AG08396 (cell line): ENCODE measurements around the gene CELSR1.
"Not testable (repeated sequence)": the region's sequence is repeated elsewhere in the genome, so short reads cannot be mapped to it uniquely, and the experiment has no call there.

ENCODE experiments used
- DNase-seq: peaks from one replicate; pipeline ENCODE4 v3.0.0; 2012; ENCODE audit warnings: low spot score, mixed read lengths

Gene CELSR1

DNA sequence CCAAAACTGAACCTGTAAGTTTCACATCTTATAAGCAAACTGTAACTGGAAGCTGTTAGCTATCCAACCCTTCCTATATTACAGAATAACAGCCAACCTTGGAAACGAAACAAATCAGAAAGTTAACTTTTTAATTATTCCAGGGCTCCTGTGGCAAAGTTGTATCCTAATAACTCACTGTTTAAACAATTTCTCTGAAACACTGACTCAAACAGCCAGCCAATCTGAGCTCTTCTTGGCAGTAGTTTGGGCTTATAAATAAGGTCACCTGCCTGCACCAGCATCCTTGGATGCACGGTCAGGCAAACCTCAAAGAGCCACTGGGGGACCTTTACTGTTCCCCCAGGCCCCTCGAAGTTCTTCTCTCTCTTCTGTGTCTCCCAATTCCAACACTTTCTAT lies 5.0 kb downstream of the CELSR1 start:
- DNase-seq: no peak

DNA sequence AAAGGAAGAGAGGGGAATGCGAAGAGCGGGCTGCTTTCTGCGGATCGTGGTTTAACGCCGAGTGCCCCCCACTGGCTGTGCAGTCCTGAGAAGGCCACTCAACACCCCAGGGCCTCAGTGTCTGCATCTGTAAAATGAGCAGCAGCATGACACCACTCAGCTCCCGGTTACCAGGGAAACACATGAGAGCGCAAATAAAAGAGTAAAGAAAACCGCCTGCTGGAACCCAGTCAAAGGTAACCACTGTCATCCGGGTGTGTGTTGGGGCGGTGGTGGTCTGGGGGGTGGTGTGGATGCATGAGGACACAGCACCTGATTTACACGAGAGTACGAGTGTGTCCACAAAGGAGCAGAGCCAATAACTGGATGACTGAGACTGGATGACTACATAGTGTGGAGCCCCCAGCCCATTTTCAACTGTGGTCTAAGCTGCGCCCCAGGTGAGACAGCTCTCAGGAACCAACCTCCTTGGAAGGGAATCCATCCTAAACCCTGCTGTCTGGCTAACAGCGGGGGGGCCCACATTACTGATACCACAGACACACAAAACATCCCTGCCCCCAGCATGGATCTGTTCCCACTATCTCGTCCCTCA lies 5.7 kb downstream of the CELSR1 start:
- no peak for DNase-seq

GRCh38 chr22:46528121-46528610 lies 9.3 kb downstream of the CELSR1 start:
- no peak for DNase-seq

- DNase-seq: no peak
These were observed 11.1 kb downstream of the CELSR1 start for GRCh38 chr22:46526244-46526839.

DNA sequence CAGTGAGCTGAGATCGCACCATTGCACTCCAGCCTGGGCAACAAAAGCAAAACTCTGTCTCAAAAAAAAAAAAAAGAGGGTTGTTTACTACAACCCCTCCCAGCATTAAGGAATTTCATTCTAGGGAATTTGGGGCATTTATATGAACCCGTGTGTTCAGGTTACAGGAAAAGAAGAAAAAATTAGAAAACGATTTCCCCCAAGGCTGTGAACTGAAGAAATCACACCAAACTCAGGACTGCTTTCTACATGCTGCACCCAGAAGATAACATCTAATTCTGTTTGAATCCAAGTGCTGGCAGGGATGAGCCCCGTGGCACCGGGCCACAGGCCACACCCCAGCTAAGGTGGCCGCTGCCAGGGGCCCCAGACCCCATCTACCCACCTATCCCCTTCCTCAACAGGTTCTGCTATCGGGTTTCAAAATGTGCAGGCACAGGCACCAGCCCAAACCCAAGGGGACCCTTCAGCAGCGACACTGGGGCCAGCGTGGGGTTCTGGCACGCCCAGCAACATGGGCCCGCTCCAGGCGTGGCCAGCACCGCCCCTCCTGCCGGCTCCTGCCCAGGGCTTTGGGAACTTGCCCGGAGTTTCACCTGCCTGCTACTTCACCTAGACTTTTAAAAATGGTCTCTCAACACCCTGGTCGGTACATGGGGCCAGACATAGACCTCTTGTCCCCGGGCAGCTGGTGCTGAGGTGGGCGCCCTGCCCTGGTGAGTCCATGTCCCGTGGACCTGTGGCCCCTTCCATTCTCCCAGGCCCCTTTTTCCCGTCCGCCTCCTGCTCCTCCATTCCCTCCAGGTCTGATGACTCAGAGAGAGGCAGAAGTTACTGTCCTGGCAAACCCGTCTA lies 11.8 kb downstream of the CELSR1 start:
- DNase-seq: no peak

DNA sequence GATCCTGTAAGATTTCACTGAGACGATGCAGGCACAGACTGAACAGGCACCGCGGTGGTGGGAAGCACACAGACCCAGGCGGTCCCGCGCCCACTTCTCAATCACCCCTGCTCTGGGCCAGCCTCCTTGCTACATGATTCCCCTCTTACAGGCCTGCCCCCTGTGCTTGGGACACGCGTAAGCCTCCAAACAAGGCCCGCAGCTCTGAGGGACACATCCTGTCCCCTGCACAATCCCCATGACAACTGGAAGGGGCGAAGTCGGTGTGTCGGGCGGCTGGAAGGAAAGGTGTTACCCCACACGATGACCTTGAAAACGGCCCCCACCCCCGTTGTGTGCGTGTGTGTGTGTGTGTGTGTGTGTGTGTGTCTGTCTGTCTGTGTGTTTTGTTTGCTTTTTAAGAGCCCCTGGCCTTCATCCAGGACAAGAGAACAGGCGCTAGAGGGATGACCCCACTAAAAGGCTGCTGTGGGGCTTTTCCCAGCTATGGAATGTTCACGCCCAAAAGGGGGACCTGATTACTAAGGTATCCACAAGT lies 13.1 kb downstream of the CELSR1 start:
- no peak for DNase-seq

- no peak for DNase-seq
These were observed 14.6 kb downstream of the CELSR1 start for GRCh38 chr22:46522797-46523196.

- no peak for DNase-seq
These were observed 15.4 kb downstream of the CELSR1 start for GRCh38 chr22:46521994-46522393.

- DNase-seq: no peak
These were observed 16.5 kb downstream of the CELSR1 start for GRCh38 chr22:46520880-46521279.

- DNase-seq: no peak
These were observed 18.0 kb downstream of the CELSR1 start for GRCh38 chr22:46519377-46519776.

- no peak for DNase-seq
These were observed 18.7 kb downstream of the CELSR1 start for GRCh38 chr22:46518542-46519325.

DNA sequence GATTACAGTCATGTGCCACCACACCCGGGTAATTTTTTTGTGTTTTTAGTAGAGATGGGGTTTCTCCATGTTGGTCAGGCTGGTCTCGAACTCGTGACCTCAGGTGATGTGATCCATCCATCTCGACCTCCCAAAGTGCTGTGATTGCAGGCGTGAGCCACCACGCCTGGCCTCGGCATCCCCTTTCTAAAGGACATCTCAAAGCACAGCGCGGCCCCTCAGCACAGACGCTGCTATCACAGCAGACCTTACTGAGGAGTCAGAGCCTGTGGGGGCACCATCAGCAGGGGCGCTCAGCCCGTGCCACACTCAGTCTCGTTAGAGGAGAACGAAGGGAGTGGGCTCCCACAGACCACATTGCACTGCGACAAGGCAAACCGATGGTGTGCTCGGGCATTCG lies 19.4 kb downstream of the CELSR1 start:
- no peak for DNase-seq

- no peak for DNase-seq
These were observed 20.1 kb downstream of the CELSR1 start for GRCh38 chr22:46517255-46517761.

GRCh38 chr22:46516638-46517037 lies 20.8 kb downstream of the CELSR1 start:
- DNase-seq: no peak

DNA sequence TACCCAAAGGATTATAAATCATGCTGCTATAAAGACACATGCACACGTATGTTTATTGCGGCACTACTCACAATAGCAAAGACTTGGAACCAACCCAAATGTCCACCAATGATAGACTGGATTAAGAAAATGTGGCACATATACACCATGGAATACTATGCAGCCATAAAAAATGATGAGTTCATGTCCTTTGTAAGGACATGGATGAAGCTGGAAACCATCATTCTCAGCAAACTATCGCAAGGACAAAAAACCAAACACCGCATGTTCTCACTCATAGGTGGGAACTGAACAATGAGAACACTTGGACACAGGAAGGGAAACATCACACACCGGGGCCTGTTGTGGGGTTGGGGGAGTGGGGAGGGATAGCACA lies 21.3 kb downstream of the CELSR1 start:
- DNase-seq: not testable (repeated sequence)

- DNase-seq: no peak
These were observed 22.0 kb downstream of the CELSR1 start for GRCh38 chr22:46515208-46516111.

GRCh38 chr22:46514592-46515207 lies 22.7 kb downstream of the CELSR1 start:
- DNase-seq: peak; percentile 76

DNA sequence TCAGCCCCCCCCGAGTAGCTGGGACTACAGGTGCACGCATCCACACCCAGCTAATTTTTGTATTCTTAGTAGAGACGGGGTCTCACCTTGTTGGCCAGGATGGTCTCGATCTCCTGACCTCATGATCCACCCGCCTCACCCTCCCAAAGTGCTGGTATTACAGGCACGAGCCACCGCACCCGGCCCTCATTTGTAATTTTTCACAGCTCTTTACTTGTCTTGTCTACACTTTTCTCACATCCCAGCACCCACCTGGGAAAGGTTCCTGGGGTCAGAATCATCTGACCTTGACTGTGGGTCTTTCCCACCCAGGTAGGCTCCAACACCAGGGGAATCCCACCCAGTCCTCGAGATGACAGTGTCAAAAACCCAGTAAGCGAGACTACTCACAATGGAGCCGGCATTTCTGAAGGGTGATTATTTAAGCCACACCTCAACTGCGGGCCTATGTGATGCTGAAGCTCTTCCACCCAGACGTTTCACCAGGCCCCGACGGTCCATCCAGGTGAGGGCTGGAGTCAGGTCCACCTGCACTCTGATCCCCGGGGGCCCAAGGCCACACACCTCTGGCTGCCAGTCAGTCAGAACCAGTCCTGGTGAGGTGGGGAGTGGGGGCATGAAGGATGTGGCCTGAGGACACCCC lies 23.4 kb downstream of the CELSR1 start:
- DNase-seq: no peak

DNA sequence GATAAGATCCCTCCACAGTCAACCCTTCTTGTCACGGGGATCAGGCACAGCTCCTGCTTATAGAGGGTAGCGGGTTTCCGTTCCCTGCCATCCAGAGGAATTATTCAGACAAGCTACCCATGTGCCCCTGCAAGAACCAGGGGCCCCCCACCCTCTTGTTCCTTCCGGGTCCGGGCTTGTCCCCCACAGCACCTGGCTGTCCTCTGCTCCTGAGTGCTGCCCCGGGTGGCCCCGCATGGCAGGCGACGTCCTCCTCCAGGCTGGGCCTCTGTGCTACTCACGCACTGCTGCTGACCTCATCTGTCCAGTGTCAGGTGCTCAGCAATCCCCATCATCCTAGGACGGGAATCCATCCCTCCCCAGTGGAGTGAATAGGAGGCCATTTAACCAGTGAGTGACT lies 24.7 kb downstream of the CELSR1 start:
- no peak for DNase-seq

DNA sequence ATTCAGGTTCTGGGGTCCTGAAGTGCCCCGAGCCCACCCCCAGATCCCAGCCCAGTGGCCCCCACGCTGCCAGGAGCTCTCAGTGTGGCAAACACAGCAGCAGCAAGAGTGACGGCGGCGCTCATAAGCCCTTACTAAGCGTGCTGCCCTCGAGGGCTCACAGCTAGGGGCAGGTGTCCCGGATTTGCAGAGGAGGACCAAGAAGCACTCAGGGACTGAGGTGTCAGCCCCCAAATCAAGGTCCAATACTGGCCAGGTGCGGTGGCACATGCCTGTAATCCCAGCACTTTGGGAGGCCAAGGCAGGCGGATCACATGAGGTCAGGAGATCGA lies 25.4 kb downstream of the CELSR1 start:
- DNase-seq: no peak
